GM11168 (cell line): Measurements from ENCODE around the gene CRYBA4.

ENCODE experiments used
- in situ Hi-C: fragments of 300-500 bp; cut with MboI; formaldehyde crosslinking; loops from one replicate; pipeline ENCODE4 v1.12.0; 2022; ENCODE audit warnings: low sequenced_read_pairs; ENCODE audit not compliant: unreplicated experiment

Gene CRYBA4

GRCh38 chr22:26679003-26679629, 57.4 kb downstream of the CRYBA4 start:
- in situ Hi-C loops, result no loop called here
